Measurements from ENCODE around the gene ADCYAP1R1. TPM values are rescaled to one million over a fixed set of nuclear protein-coding genes. Genes with fewer than 3 reads are reported as not detected.

ADCYAP1R1 gene
- under 0.01 TPM in 2 replicates for total RNA-seq

- no peak for DNase-seq (ENCODE audit: low read depth in 2 of 2)
Observed at GRCh38 chr7:31051598-31052486, at the start of gene ADCYAP1R1. Gene ADCYAP1R1 (plus strand): TSS chr7:31052308. CDS start chr7:31063265, 10,957 bp downstream.

GRCh38 chr7:31003097-31003496, 49.0 kb upstream of the ADCYAP1R1 start:
- no peak for DNase-seq (ENCODE audit: low read depth in 2 of 2)

GRCh38 chr7:31003721-31004120, 48.4 kb upstream of the ADCYAP1R1 start:
- no peak for DNase-seq (ENCODE audit: low read depth in 2 of 2)

GRCh38 chr7:31004393-31004792, 47.7 kb upstream of the ADCYAP1R1 start:
- DNase-seq (ENCODE audit: low read depth in 2 of 2): no peak

- no peak for DNase-seq (ENCODE audit: low read depth in 2 of 2)
Observed at GRCh38 chr7:31006857-31007256, 45.3 kb upstream of the ADCYAP1R1 start.

- DNase-seq (ENCODE audit: low read depth in 2 of 2): no peak
Observed at GRCh38 chr7:31007634-31008033, 44.5 kb upstream of the ADCYAP1R1 start.

GRCh38 chr7:31014826-31015225, 37.3 kb upstream of the ADCYAP1R1 start:
- no peak for DNase-seq (ENCODE audit: low read depth in 2 of 2)

- DNase-seq (ENCODE audit: low read depth in 2 of 2): no peak
Observed at GRCh38 chr7:31017032-31017675, 35.0 kb upstream of the ADCYAP1R1 start.

GRCh38 chr7:31017721-31018120, 34.4 kb upstream of the ADCYAP1R1 start:
- no peak for DNase-seq (ENCODE audit: low read depth in 2 of 2)

GRCh38 chr7:31019509-31019908, 32.6 kb upstream of the ADCYAP1R1 start:
- no peak for DNase-seq (ENCODE audit: low read depth in 2 of 2)

- no peak for DNase-seq (ENCODE audit: low read depth in 2 of 2)
Observed at GRCh38 chr7:31020161-31020560, 31.9 kb upstream of the ADCYAP1R1 start.

GRCh38 chr7:31020652-31021051, 31.5 kb upstream of the ADCYAP1R1 start:
- DNase-seq (ENCODE audit: low read depth in 2 of 2): no peak

GRCh38 chr7:31022117-31022516, 30.0 kb upstream of the ADCYAP1R1 start:
- no peak for DNase-seq (ENCODE audit: low read depth in 2 of 2)

- DNase-seq (ENCODE audit: low read depth in 2 of 2): no peak
Observed at GRCh38 chr7:31022726-31023125, 29.4 kb upstream of the ADCYAP1R1 start.

GRCh38 chr7:31023877-31024276, 28.2 kb upstream of the ADCYAP1R1 start:
- no peak for DNase-seq (ENCODE audit: low read depth in 2 of 2)

GRCh38 chr7:31027161-31027965, 24.7 kb upstream of the ADCYAP1R1 start:
- no peak for DNase-seq (ENCODE audit: low read depth in 2 of 2)

- no peak for DNase-seq (ENCODE audit: low read depth in 2 of 2)
Observed at GRCh38 chr7:31028006-31028405, 24.1 kb upstream of the ADCYAP1R1 start.

GRCh38 chr7:31028417-31028992, 23.6 kb upstream of the ADCYAP1R1 start:
- DNase-seq (ENCODE audit: low read depth in 2 of 2): no peak

- no peak for DNase-seq (ENCODE audit: low read depth in 2 of 2)
Observed at GRCh38 chr7:31029251-31030042, 22.7 kb upstream of the ADCYAP1R1 start.

GRCh38 chr7:31033674-31034300, 18.3 kb upstream of the ADCYAP1R1 start:
- DNase-seq (ENCODE audit: low read depth in 2 of 2): no peak
